ENCODE data around the gene PRKAG2. TPM values are rescaled to one million over a fixed set of nuclear protein-coding genes. Genes with fewer than 3 reads are reported as not detected.
A peak's percentile ranks its signal among the peaks of the same experiment; 100 is the strongest.

The PRKAG2 gene
- total and polyA plus RNA-seq, 8 donors, result 12.9 to 34.6 (median 18.0) TPM

DNA sequence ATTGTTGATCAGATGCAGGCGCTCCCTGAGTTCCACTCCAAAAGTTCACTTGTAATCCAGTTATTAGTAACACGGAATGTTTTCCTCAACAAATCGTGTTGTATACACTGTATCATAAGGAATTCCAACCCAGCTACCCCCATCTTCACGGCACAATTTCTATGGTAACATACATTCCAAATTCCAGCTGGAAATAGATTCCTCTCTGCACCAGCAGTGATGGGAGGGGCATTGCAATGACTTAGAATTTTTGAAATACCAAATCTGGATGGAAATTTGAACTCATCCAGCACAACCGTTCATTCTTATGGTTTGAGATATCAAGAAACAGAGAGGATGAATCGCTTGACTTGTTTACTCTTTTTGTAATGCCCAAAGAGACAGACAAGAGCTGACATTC, 318.3 kb downstream of the PRKAG2 start:
- H3K4me3 ChIP-seq, result no peak overlapping the region
- no peaks in the 10 kb centered on the region for H3K9me3 ChIP-seq
- DNase-seq, result no peak
- no peak for ATAC-seq
- TF ChIP-seq, protein P1, sequence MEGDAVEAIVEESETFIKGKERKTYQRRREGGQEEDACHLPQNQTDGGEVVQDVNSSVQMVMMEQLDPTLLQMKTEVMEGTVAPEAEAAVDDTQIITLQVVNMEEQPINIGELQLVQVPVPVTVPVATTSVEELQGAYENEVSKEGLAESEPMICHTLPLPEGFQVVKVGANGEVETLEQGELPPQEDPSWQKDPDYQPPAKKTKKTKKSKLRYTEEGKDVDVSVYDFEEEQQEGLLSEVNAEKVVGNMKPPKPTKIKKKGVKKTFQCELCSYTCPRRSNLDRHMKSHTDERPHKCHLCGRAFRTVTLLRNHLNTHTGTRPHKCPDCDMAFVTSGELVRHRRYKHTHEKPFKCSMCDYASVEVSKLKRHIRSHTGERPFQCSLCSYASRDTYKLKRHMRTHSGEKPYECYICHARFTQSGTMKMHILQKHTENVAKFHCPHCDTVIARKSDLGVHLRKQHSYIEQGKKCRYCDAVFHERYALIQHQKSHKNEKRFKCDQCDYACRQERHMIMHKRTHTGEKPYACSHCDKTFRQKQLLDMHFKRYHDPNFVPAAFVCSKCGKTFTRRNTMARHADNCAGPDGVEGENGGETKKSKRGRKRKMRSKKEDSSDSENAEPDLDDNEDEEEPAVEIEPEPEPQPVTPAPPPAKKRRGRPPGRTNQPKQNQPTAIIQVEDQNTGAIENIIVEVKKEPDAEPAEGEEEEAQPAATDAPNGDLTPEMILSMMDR (IDR thresholded peaks at IDR 0.05), result no peak
- H3K36me3 ChIP-seq, result peaks cover 0 to 57% of the 10 kb centered on the region in 2 donors
- H3K27me3 ChIP-seq, result no peaks in the 10 kb centered on the region
- H3K4me1 ChIP-seq, result no peaks in the 10 kb centered on the region
- no peak overlapping the region for H3K27ac ChIP-seq
- intact Hi-C loops (cut with DNase I), result no loop called here

- Histone ChIP-seq H3K36me3 (peaks cover 0 to 46% of the 10 kb centered on the region in 2 donors), H3K27me3 (no peaks in the 10 kb centered on the region), H3K4me3 (no peak overlapping the region), H3K27ac (no peak overlapping the region), H3K9me3 (no peaks in the 10 kb centered on the region), H3K4me1 (no peaks in the 10 kb centered on the region)
- intact Hi-C loops (cut with DNase I), result no loop called here
- no peak for ATAC-seq
- no peak for DNase-seq
- TF ChIP-seq, protein P1 (IDR thresholded peaks at IDR 0.05), result no peak
Observed at GRCh38 chr7:151556592-151556991, 320.3 kb downstream of the PRKAG2 start.

DNA sequence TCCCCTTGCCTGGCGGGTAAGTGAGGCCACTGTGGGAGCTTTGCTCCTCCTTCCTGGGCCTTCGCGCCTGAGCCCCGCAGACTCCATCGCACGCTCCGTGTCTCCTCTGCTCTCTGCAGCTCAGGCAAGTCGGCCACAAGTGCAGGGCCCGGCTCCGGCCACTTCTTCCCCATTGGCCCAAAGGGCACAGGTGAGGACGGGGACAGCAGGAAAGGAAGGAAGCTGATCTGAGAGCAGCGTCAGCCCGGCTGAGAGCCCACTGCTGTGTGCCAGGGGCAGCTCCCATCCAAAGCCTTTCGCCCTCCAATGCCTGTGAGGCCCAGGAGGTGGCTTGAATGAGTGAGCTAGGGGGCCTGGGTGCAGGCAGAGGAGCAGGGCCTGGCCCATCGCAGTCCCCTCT, 323.6 kb downstream of the PRKAG2 start:
- Histone ChIP-seq H3K27me3 (no peaks in the 10 kb centered on the region), H3K4me1 (no peaks in the 10 kb centered on the region), H3K36me3 (peaks cover 0 to 16% of the 10 kb centered on the region in 2 donors), H3K4me3 (no peak overlapping the region), H3K9me3 (no peaks in the 10 kb centered on the region), H3K27ac (no peak overlapping the region)
- TF ChIP-seq, protein P1 (IDR thresholded peaks at IDR 0.05), result no peak
- ATAC-seq (no peak), DNase-seq (no peak)
- intact Hi-C loops (cut with DNase I), result no loop called here

DNA sequence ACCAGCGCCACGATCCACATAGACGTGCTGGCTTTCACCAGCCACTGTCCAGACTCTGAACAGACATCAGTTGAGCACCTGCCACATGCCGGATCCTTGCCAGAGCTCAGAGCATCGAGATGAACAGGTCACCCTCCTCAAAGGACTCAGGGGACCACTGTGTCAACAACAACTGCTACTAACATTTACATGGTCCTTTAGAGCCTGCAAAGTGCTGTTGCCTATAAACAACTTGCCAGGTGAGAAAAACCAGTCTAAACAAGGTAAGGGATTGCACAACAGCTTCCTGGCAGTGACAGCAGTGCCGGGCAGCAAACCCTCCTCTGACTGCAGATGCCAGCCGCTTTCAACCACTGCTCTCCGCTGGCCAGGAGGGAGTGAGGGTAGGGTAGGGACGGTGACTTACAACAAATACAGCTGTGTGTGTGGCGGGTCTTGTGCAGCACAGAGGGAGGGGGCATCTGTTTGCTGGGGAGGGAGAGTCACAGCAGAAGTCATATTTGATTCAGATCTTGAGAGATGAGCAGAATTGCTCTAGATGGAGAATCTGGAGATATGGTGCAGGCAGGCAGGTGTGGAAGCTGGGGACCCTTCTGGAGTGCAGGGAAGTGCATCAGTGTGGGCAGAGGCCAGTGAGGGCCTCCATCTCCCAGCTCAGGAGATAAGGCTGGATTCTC, 324.4 kb downstream of the PRKAG2 start:
- H3K27ac ChIP-seq, result no peak overlapping the region
- intact Hi-C loops (cut with DNase I), result no loop called here
- peak in 2 of 4 donors; percentile 69 to 73 for DNase-seq

DNA sequence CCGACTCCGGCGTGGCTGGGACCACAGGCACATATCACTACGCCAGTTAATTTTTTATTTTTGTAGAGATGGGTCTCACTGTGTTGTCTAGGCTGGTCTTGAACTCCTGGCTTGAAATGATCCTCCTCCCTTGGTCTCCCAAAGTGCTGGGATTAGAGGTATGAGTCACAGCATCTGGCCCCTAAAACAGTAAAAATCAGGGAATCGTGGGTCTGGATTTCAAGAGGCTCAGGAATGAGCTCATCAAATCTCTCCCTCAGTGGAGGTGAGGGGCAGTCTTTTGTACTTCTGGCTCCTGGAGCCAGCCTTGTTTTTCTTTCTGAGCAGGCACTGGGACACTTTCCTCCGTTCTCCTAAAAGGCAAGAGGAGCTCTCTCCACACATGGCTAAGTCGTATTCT, 325.1 kb downstream of the PRKAG2 start:
- no peaks in the 10 kb centered on the region for H3K27me3 ChIP-seq
- DNase-seq (no peak), ATAC-seq (no peak)
- H3K4me3 ChIP-seq, result no peak overlapping the region
- no peaks in the 10 kb centered on the region for H3K9me3 ChIP-seq
- peaks cover 0 to 3% of the 10 kb centered on the region in 2 donors for H3K36me3 ChIP-seq
- intact Hi-C loops (cut with DNase I), result no loop called here
- H3K4me1 ChIP-seq, result no peaks in the 10 kb centered on the region
- no peak overlapping the region for H3K27ac ChIP-seq
- TF ChIP-seq, protein P1 (IDR thresholded peaks at IDR 0.05), result no peak

More for the DNA sequence above, 324.4 kb downstream of the PRKAG2 start:
- no peaks in the 10 kb centered on the region for H3K9me3 ChIP-seq
- H3K36me3 ChIP-seq, result peaks cover 0 to 9% of the 10 kb centered on the region in 2 donors
- no peaks in the 10 kb centered on the region for H3K4me1 ChIP-seq
- no peak overlapping the region for H3K4me3 ChIP-seq
- no peaks in the 10 kb centered on the region for H3K27me3 ChIP-seq
- ATAC-seq, result peak; percentile 89
- TF ChIP-seq, protein P1 (IDR thresholded peaks at IDR 0.05), result no peak

All from left lung (tissue), 10 donors.